Raji (cell line): ENCODE measurements around the gene SCYL2.

Experiments used
- POLR2A ChIP-seq: IDR thresholded peaks from 2 replicates; pipeline ENCODE4 v1.6.1; 2011; ENCODE audit warnings: low read depth, low read length, control low read depth; ENCODE audit not compliant: insufficient read depth

Gene SCYL2

DNA sequence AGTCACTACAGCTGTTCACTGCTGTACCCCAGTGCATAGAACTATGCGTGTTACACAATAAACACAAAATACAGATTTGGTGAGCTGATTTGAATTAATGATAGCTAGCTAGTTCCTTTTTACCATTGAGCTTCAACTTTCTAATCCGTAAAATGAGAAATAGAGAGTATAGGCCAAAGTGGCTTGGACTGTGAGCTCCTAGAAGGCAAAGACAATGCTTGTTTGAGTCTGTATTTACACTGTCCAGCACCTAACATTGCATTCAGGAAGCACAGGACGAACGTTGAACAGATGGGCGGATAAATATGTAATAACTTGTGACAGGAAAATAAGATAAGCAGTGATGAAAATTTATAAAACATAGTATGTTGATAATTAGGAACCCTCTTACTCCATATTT, 121.4 kb downstream of the SCYL2 start:
- no peak for TF ChIP-seq POLR2A
